Mesenchymal stem cell (in vitro differentiated cells and primary cell): ENCODE data around the gene DNAJC5G.

Source experiments
- DNase-seq: peaks from one replicate; pipeline ENCODE4 v3.0.0-alpha.2; 2013
- H2AFZ ChIP-seq: one replicate; pipeline ENCODE4 v1.6.1; 2013; ENCODE audit warnings: low read depth, mild to moderate bottlenecking, control low read depth, inconsistent platforms, low read length, moderate library complexity
- H2AK5ac ChIP-seq: 2 replicates; pipeline ENCODE4 v1.6.1; 2013; ENCODE audit warnings: low read length, moderate library complexity, mild to moderate bottlenecking, inconsistent platforms; ENCODE audit not compliant: severe bottlenecking
- H2BK120ac ChIP-seq: one replicate; pipeline ENCODE4 v1.6.1; 2013; ENCODE audit warnings: low read depth, mild to moderate bottlenecking, inconsistent platforms, low read length, moderate library complexity
- H2BK12ac ChIP-seq, 2 experiments: one replicate each; pipeline ENCODE4 v1.6.1; 2013; ENCODE audit warnings: inconsistent platforms in 2 of 2, low read length in 2 of 2, mild to moderate bottlenecking in 2 of 2, moderate library complexity in 2 of 2, control low read depth in 1 of 2
- H2BK15ac ChIP-seq: one replicate; pipeline ENCODE4 v1.6.1; 2013; ENCODE audit warnings: mild to moderate bottlenecking, low read depth, inconsistent platforms; ENCODE audit not compliant: poor library complexity, severe bottlenecking
- H2BK5ac ChIP-seq: 2 replicates; pipeline ENCODE4 v1.6.1; 2013; ENCODE audit warnings: low read depth, mild to moderate bottlenecking, low read length, control low read depth, inconsistent platforms; ENCODE audit not compliant: poor library complexity, severe bottlenecking
- H3K14ac ChIP-seq, 2 experiments: one replicate each; pipeline ENCODE4 v1.6.1; 2013; ENCODE audit warnings: inconsistent platforms in 2 of 2, low read length in 2 of 2, control low read depth in 1 of 2, mild to moderate bottlenecking in 1 of 2, moderate library complexity in 1 of 2
- H3K18ac ChIP-seq, 2 experiments: one replicate each; pipeline ENCODE4 v1.6.1; 2013; ENCODE audit warnings: inconsistent platforms in 2 of 2, low read length in 2 of 2, control low read depth in 1 of 2, low read depth in 1 of 2, mild to moderate bottlenecking in 1 of 2
- H3K23ac ChIP-seq, 2 experiments: one replicate each; pipeline ENCODE4 v1.6.1; 2013; ENCODE audit warnings: inconsistent platforms in 2 of 2, low read length in 2 of 2, mild to moderate bottlenecking in 2 of 2, moderate library complexity in 2 of 2, control low read depth in 1 of 2
- H3K27ac ChIP-seq: 2 replicates; pipeline ENCODE4 v1.5.1; 2013; ENCODE audit warnings: mild to moderate bottlenecking, moderate library complexity, low read length, control low read depth, inconsistent platforms; ENCODE audit not compliant: poor library complexity, severe bottlenecking
- H3K27me3 ChIP-seq, 2 experiments: 2 replicates each; pipeline versions ENCODE4 v1.6.1 to v1.7.0; 2013; ENCODE audit warnings: low read length in 2 of 2, mild to moderate bottlenecking in 2 of 2, moderate library complexity in 2 of 2, control low read depth in 1 of 2, inconsistent platforms in 1 of 2; ENCODE audit not compliant: control insufficient read depth in 1 of 2, insufficient read depth in 1 of 2
- H3K36me3 ChIP-seq, 2 experiments: 2 replicates each; pipeline versions ENCODE4 v1.6.1 to v1.7.0; 2013; ENCODE audit warnings: low read length in 2 of 2, control low read depth in 1 of 2, inconsistent platforms in 1 of 2, low read depth in 1 of 2, mild to moderate bottlenecking in 1 of 2; ENCODE audit not compliant: insufficient read depth in 2 of 2, control insufficient read depth in 1 of 2
- H3K4ac ChIP-seq, 2 experiments: one replicate each; pipeline ENCODE4 v1.6.1; 2013; ENCODE audit warnings: inconsistent platforms in 2 of 2, low read length in 2 of 2, mild to moderate bottlenecking in 2 of 2, moderate library complexity in 2 of 2, control low read depth in 1 of 2, low read depth in 1 of 2
- H3K4me1 ChIP-seq: 2 replicates; pipeline ENCODE4 v1.6.1; 2013; ENCODE audit warnings: low read depth, low read length, control low read depth; ENCODE audit not compliant: control insufficient read depth, insufficient read depth
- H3K4me2 ChIP-seq: 2 replicates; pipeline ENCODE4 v1.6.1; 2013; ENCODE audit warnings: low read length, mild to moderate bottlenecking, inconsistent platforms; ENCODE audit not compliant: poor library complexity, severe bottlenecking
- H3K4me3 ChIP-seq, 2 experiments: 2 replicates each; pipeline versions ENCODE4 v1.5.1 to v1.7.0; 2013; ENCODE audit warnings: low read length in 2 of 2, mild to moderate bottlenecking in 2 of 2, control low read depth in 1 of 2, low read depth in 1 of 2; ENCODE audit not compliant: insufficient read depth in 1 of 2
- H3K79me1 ChIP-seq: replicated peaks from 2 replicates; pipeline ENCODE4 v1.6.1; 2013; ENCODE audit warnings: mild to moderate bottlenecking, control low read depth, low read length, inconsistent platforms; ENCODE audit not compliant: poor library complexity, severe bottlenecking
- H3K9ac ChIP-seq: 2 replicates; pipeline ENCODE4 v1.7.0; 2013; ENCODE audit warnings: mild to moderate bottlenecking, low read length, moderate library complexity
- H3K9me3 ChIP-seq: 2 replicates; pipeline ENCODE4 v1.7.0; 2013; ENCODE audit warnings: mild to moderate bottlenecking, low read length; ENCODE audit not compliant: control insufficient read depth
- H4K8ac ChIP-seq: one replicate; pipeline ENCODE4 v1.6.1; 2013; ENCODE audit warnings: inconsistent platforms, mild to moderate bottlenecking, low read length, moderate library complexity
- H4K91ac ChIP-seq: one replicate; pipeline ENCODE4 v1.6.1; 2013; ENCODE audit warnings: mild to moderate bottlenecking, low read length, inconsistent platforms
- WGBS: methylation state at CpG from one replicate; pipeline ENCODE4 v1.1.7; 2013; ENCODE audit warnings: mixed read lengths; 5-methylcytosine and 5-hydroxymethylcytosine counted together

The DNAJC5G gene

DNA sequence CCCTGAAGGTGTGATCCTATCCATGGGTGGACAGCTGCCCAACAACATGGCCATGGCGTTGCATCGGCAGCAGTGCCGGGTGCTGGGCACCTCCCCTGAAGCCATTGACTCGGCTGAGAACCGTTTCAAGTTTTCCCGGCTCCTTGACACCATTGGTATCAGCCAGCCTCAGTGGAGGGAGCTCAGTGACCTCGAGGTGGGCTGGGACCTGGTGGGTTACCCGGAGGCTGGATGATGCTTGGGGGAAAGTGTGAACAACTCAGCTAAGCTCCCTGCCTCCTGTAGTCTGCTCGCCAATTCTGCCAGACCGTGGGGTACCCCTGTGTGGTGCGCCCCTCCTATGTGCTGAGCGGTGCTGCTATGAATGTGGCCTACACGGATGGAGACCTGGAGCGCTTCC is 41.9 kb upstream of the DNAJC5G start:
- Histone ChIP-seq H2BK120ac (no peak overlapping the region), H2BK15ac (no peak overlapping the region), H2AFZ (no peak overlapping the region), H3K14ac (no peak overlapping the region), H3K27me3 (no peaks in the 10 kb centered on the region), H3K23ac (no peak overlapping the region), H4K91ac (no peak overlapping the region), H3K4ac (no peak overlapping the region), H3K9ac (no peak overlapping the region), H3K4me3 (peak overlapping the region in 1 of 2 experiments; percentile 21), H3K79me1 (peaks cover 38% of the 10 kb centered on the region), H3K18ac (no peak overlapping the region), H2BK5ac (no peak overlapping the region), H4K8ac (no peak overlapping the region), H3K27ac (no peak overlapping the region), H2AK5ac (no peak overlapping the region), H2BK12ac (no peak overlapping the region), H3K9me3 (no peaks in the 10 kb centered on the region), H3K4me1 (no peaks in the 10 kb centered on the region), H3K4me2 (no peak overlapping the region), H3K36me3 (peaks cover 83 to 93% of the 10 kb centered on the region in 2 experiments)
- WGBS: 93% methylated on average over 14 of the region's 14 CpGs
- DNase-seq: no peak

DNA sequence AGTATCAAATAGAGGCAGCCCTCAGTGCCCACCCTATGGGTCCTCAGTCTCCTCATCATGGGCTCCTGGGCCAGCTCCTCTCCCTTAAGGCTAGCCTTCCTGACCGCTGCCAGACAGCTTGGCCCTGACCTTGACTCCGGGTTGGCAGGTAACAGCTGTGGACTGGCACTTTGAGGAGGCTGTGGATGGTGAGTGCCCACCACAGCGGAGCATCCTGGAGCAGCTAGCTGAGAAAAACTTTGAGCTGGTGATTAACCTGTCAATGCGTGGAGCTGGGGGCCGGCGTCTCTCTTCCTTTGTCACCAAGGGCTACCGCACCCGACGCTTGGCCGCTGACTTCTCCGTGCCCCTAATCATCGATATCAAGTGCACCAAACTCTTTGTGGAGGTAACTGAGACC is 39.1 kb upstream of the DNAJC5G start:
- H3K4ac ChIP-seq: no peak overlapping the region

DNA sequence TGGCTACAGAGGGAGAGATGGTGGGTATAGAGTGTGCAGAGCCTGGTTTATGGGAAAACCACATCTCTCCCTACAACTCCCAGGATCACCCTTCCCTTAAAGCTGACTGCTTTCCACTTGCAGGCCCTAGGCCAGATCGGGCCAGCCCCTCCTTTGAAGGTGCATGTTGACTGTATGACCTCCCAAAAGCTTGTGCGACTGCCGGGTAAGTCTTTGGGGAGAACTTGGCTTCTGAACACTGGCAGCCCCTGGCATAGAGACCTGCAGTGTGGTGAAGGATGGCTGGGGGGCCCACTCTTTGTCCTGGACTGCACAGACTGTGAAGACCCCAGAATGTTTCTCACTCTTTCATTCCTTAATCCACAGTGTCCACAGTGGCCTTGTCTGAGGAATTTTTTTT is 38.6 kb upstream of the DNAJC5G start:
- Histone ChIP-seq H3K18ac (no peak overlapping the region), H2AK5ac (no peak overlapping the region), H2AFZ (no peak overlapping the region), H4K8ac (no peak overlapping the region), H3K23ac (no peak overlapping the region), H4K91ac (no peak overlapping the region), H2BK15ac (no peak overlapping the region), H3K4me2 (no peak overlapping the region), H3K27me3 (no peaks in the 10 kb centered on the region), H3K9me3 (no peaks in the 10 kb centered on the region), H3K79me1 (peaks cover 35% of the 10 kb centered on the region), H2BK120ac (no peak overlapping the region), H3K14ac (no peak overlapping the region), H3K9ac (no peak overlapping the region), H2BK12ac (no peak overlapping the region), H3K4me3 (no peak overlapping the region), H3K4me1 (no peaks in the 10 kb centered on the region), H2BK5ac (no peak overlapping the region), H3K36me3 (peaks cover 95 to 98% of the 10 kb centered on the region in 2 experiments), H3K27ac (no peak overlapping the region), H3K4ac (no peak overlapping the region)
- WGBS: 96% methylated on average over 3 of the region's 3 CpGs
- no peak for DNase-seq

More for the DNA sequence above, 39.1 kb upstream of the DNAJC5G start:
- no peak overlapping the region for H4K91ac ChIP-seq
- H3K14ac ChIP-seq: no peak overlapping the region
- H3K9me3 ChIP-seq: no peaks in the 10 kb centered on the region
- H3K4me1 ChIP-seq: no peaks in the 10 kb centered on the region
- no peak for DNase-seq
- WGBS: 97% methylated on average over 12 of the region's 12 CpGs
- H2BK120ac ChIP-seq: no peak overlapping the region
- no peak overlapping the region for H2BK5ac ChIP-seq
- no peak overlapping the region for H2BK12ac ChIP-seq
- no peaks in the 10 kb centered on the region for H3K27me3 ChIP-seq
- no peak overlapping the region for H3K9ac ChIP-seq
- no peak overlapping the region for H3K27ac ChIP-seq
- H3K4me3 ChIP-seq: no peak overlapping the region
- H3K18ac ChIP-seq: no peak overlapping the region
- no peak overlapping the region for H2AK5ac ChIP-seq
- peaks cover 37% of the 10 kb centered on the region for H3K79me1 ChIP-seq
- H4K8ac ChIP-seq: no peak overlapping the region
- peaks cover 95 to 97% of the 10 kb centered on the region in 2 experiments for H3K36me3 ChIP-seq
- no peak overlapping the region for H2AFZ ChIP-seq
- H3K4me2 ChIP-seq: no peak overlapping the region
- no peak overlapping the region for H2BK15ac ChIP-seq
- H3K23ac ChIP-seq: no peak overlapping the region

DNA sequence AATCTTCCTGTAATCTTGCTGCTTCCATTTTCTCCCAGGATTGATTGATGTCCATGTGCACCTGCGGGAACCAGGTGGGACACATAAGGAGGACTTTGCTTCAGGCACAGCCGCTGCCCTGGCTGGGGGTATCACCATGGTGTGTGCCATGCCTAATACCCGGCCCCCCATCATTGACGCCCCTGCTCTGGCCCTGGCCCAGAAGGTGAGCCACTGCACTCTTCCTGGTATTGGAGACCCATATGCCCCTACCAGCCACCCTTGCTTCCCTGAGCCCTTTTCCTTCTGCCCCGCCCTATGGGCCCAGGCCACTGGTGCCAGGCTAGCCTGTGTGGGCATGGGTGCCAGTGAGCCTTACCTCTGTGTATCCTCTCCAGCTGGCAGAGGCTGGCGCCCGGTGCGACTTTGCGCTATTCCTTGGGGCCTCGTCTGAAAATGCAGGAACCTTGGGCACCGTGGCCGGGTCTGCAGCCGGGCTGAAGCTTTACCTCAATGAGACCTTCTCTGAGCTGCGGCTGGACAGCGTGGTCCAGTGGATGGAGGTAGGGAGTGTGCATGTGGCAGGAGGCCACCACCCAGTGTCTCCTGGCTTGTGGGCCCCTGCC is 37.8 kb upstream of the DNAJC5G start:
- Histone ChIP-seq H2BK12ac (no peak overlapping the region), H3K4me1 (no peaks in the 10 kb centered on the region), H3K4me3 (no peak overlapping the region), H2AK5ac (no peak overlapping the region), H3K14ac (no peak overlapping the region), H2BK120ac (no peak overlapping the region), H4K91ac (no peak overlapping the region), H3K27ac (no peak overlapping the region), H3K27me3 (no peaks in the 10 kb centered on the region), H2AFZ (no peak overlapping the region), H4K8ac (no peak overlapping the region), H3K23ac (no peak overlapping the region), H3K9me3 (no peaks in the 10 kb centered on the region), H2BK15ac (no peak overlapping the region), H3K18ac (no peak overlapping the region), H3K4me2 (no peak overlapping the region), H3K9ac (no peak overlapping the region), H3K79me1 (peaks cover 28% of the 10 kb centered on the region), H3K4ac (no peak overlapping the region), H3K36me3 (peaks cover 95 to 98% of the 10 kb centered on the region in 2 experiments), H2BK5ac (no peak overlapping the region)
- no peak for DNase-seq
- WGBS: 97% methylated on average over 15 of the region's 15 CpGs
